HG03432 (cell line): ENCODE results near the gene ITPR1.
A peak's percentile ranks its signal among the peaks of the same experiment; 100 is the strongest.

Experiments
- ATAC-seq: cut with Tn5 transposase; IDR thresholded peaks from one replicate; pipeline ENCODE4 v1.9.1; 2021; ENCODE audit warnings: mild to moderate bottlenecking, moderate library complexity; ENCODE audit not compliant: unreplicated experiment

The ITPR1 gene

GRCh38 chr3:4819746-4820145 is 326.6 kb downstream of the ITPR1 start:
- ATAC-seq = no peak

- no peak for ATAC-seq
Measured at GRCh38 chr3:4820296-4821121, 327.4 kb downstream of the ITPR1 start.

GRCh38 chr3:4821338-4821737 is 328.2 kb downstream of the ITPR1 start:
- ATAC-seq = no peak

- ATAC-seq = no peak
Measured at GRCh38 chr3:4821975-4822374, 328.8 kb downstream of the ITPR1 start.

- ATAC-seq = no peak
Measured at GRCh38 chr3:4822568-4822967, 329.4 kb downstream of the ITPR1 start.

- no peak for ATAC-seq
Measured at GRCh38 chr3:4823385-4823784, 330.2 kb downstream of the ITPR1 start.

- ATAC-seq = no peak
Measured at GRCh38 chr3:4823986-4824925, 331.1 kb downstream of the ITPR1 start.

GRCh38 chr3:4824926-4825325 is 331.8 kb downstream of the ITPR1 start:
- no peak for ATAC-seq

GRCh38 chr3:4825436-4826236 is 332.5 kb downstream of the ITPR1 start:
- ATAC-seq = no peak

- no peak for ATAC-seq
Measured at GRCh38 chr3:4826237-4827100, 333.3 kb downstream of the ITPR1 start.

- ATAC-seq = no peak
Measured at GRCh38 chr3:4827767-4828166, 334.6 kb downstream of the ITPR1 start.

- no peak for ATAC-seq
Measured at GRCh38 chr3:4828279-4829030, 335.3 kb downstream of the ITPR1 start.

- ATAC-seq = no peak
Measured at GRCh38 chr3:4829031-4829394, 335.9 kb downstream of the ITPR1 start.

GRCh38 chr3:4830586-4830914 is 337.4 kb downstream of the ITPR1 start:
- ATAC-seq = no peak

- ATAC-seq = peak; percentile 22
Measured at GRCh38 chr3:4831580-4831950, 338.4 kb downstream of the ITPR1 start.

- no peak for ATAC-seq
Measured at GRCh38 chr3:4833471-4833870, 340.3 kb downstream of the ITPR1 start.

GRCh38 chr3:4834403-4834866 is 341.3 kb downstream of the ITPR1 start:
- ATAC-seq = peak; percentile 60

- ATAC-seq = no peak
Measured at GRCh38 chr3:4835616-4836043, 342.5 kb downstream of the ITPR1 start.

GRCh38 chr3:4836516-4836915 is 343.4 kb downstream of the ITPR1 start:
- ATAC-seq = no peak
